Urothelium cell line (cell line): ENCODE data around the gene FBXL17.

Experiments used
- DNase-seq: peaks from one replicate; pipeline ENCODE4 v3.0.0; 2011; ENCODE audit warnings: low spot score, mixed read lengths
- FAIRE-seq: peaks from 2 replicates; lab custom pipeline; 2011; peaks lifted over from hg19 to GRCh38; lab: Jason Lieb, UNC

FBXL17 gene

DNA sequence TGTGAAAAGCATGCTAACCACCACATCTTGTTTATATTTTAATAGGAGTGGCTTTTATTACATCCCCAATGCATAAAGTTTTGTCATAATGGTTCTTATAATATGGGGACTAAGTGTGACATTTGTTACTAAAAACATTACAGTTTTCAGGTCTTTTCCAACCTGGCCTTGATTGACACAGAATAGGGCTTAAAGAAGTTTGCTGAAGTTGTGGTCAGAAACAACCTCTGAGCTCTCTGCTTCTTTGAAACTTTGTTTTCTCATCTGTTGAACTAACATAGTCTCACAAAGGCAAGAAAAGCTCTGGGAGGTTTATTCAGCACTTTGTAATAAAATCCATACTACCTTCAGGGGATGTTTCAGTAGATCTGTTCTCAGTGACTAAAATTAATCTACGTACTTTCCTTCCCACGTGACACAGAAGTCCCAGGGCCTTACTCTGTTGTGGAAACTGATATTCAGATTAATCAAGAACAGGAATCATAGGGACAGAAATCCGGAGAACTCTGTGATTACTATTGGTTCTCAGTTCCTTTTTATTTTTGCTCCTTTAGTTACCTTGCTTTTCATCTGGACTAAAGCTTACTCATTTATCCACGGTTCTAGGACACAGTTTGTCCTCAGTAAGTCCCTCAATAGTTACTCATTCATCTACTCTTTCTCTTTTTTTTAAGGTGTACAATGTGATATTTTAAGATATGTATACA is 422.2 kb downstream of the FBXL17 start:
- no peak for FAIRE-seq
- DNase-seq = no peak

DNA sequence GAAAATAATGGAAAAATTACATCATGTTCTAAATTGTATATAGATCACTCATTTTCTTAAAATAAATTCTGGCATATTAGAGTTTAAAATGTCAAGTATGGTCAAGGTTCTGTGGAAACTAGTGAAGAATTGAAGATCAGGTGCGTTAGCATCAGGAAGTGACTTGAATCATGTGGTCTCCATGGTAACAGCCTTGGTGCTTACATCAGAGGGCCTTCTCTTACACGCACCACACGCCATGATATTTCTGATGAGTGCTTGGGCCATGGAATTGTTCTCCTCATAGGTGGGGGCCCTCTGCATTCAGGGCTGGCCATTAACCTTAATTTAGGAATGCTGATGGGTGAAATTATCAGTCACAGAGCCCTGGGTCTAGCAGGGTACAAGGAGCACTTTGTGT is 423.0 kb downstream of the FBXL17 start:
- no peak for FAIRE-seq
- DNase-seq = no peak

- FAIRE-seq (no peak), DNase-seq (no peak)
These were observed 423.5 kb downstream of the FBXL17 start for GRCh38 chr5:107958432-107958831.

GRCh38 chr5:107957051-107957450 is 424.8 kb downstream of the FBXL17 start:
- no peak for FAIRE-seq
- DNase-seq = no peak

- DNase-seq (no peak), FAIRE-seq (no peak)
These were observed 426.6 kb downstream of the FBXL17 start for GRCh38 chr5:107955321-107955720.

- FAIRE-seq (no peak), DNase-seq (no peak)
These were observed 427.6 kb downstream of the FBXL17 start for GRCh38 chr5:107954254-107954653.

- no peak for FAIRE-seq
These were observed 429.4 kb downstream of the FBXL17 start for GRCh38 chr5:107952450-107952849.

DNA sequence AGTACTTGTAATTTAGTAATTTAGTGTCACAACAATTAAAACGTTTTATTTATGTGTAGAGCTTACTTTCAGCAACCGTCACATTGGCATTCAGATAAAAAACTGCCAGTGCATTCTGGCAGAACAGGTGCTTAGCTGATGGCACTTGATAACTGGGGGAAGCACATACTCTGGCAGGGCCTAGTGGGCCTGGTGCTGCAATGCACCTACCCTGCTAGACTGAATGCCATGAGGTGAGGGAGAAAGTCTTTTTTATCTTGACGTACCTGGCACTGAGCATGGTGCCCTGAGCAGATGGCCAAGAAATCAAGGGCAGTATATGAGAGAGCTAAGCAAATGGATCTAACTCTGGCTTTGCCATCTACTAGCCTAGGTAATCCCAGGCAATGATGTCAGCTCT is 430.6 kb downstream of the FBXL17 start:
- DNase-seq (no peak), FAIRE-seq (no peak)

More at GRCh38 chr5:107952450-107952849, 429.4 kb downstream of the FBXL17 start:
- DNase-seq = no peak

- DNase-seq = no peak
- FAIRE-seq = no peak
These were observed 431.1 kb downstream of the FBXL17 start for GRCh38 chr5:107950776-107951175.

GRCh38 chr5:107949688-107950341 is 432.1 kb downstream of the FBXL17 start:
- FAIRE-seq (no peak), DNase-seq (no peak)

DNA sequence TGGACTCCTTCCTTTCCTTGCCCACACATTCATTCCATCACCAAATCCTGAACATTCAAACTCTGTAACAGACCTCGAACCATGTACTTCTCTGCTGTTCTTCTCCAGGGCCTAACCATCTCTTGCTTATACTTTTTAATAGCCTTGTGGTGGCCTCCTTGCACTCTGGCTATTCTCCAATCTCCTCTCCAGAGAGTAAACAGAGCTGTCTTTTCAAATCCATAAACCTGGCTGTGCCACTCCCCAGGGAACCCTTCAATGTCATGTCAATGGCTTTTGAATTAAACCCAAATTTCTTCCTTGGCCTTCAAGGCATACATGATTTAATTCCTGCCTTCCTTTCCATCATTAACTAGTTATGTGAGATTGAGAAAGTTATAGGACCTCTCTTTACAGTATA is 433.5 kb downstream of the FBXL17 start:
- DNase-seq = no peak
- no peak for FAIRE-seq

DNA sequence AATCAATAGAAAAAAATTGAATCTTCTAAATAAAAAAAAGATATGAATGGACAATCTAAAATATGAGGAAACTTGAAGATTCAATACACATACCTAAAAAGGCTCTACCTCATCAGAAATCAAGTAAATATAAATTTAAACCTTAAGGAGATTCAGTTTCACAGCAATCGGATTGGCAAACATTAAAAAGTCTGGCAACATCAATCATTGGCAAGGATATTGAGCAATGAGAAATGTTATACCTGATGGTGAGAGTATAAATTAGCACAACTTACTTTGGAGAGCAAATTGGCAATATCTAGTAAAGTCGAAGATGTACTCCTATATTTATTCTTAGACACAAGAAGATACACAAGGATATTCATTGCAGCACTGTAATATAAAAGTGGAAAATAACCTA is 436.8 kb downstream of the FBXL17 start:
- DNase-seq (no peak), FAIRE-seq (no peak)

- FAIRE-seq (no peak), DNase-seq (no peak)
These were observed 438.0 kb downstream of the FBXL17 start for GRCh38 chr5:107943923-107944322.

GRCh38 chr5:107941036-107941435 is 440.9 kb downstream of the FBXL17 start:
- FAIRE-seq (no peak), DNase-seq (no peak)

- no peak for FAIRE-seq
These were observed 444.1 kb downstream of the FBXL17 start for GRCh38 chr5:107937651-107938355.

GRCh38 chr5:107937204-107937603 is 444.7 kb downstream of the FBXL17 start:
- FAIRE-seq (no peak), DNase-seq (no peak)

More at GRCh38 chr5:107937651-107938355, 444.1 kb downstream of the FBXL17 start:
- no peak for DNase-seq

GRCh38 chr5:107936515-107936914 is 445.4 kb downstream of the FBXL17 start:
- no peak for FAIRE-seq
- no peak for DNase-seq

DNA sequence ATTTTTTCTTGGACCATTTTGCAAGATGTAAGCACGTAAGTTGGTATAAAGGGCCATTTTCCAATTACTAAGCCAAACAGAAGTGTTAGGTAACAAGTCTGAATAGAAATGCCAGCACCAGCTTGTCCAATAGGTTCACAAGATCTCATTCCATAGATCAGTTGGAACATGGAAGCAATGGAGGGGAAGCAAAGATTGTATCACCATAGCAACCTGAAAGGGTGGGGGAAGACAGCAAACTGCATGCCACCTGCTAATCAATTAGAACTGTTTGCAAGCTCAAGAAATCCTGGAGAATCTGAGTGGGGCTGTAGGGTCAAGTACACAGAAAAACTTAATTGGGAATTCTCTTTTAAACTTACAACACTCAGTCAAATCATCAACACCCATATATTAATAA is 446.3 kb downstream of the FBXL17 start:
- DNase-seq (no peak), FAIRE-seq (no peak)

GRCh38 chr5:107933326-107933725 is 448.6 kb downstream of the FBXL17 start:
- FAIRE-seq (no peak), DNase-seq (no peak)

DNA sequence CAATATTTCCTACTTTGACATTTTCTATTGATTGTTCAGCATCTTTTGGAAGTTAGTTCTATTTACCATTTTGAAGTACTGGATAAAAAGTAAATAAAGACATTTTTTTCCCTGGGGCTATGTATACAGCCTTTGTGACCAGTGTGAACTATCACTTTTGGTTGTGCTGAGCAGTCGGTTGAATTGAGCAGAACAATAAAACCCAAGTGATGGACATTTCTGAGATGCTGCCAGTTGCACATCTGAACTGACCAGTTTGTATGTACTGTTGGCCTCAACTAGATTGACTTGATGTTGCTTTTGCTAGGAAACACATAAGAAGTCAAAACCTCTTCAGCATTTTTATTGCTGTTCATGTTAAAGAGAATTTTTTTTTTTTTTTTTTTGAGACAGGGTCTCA is 451.0 kb downstream of the FBXL17 start:
- DNase-seq (no peak), FAIRE-seq (no peak)

DNA sequence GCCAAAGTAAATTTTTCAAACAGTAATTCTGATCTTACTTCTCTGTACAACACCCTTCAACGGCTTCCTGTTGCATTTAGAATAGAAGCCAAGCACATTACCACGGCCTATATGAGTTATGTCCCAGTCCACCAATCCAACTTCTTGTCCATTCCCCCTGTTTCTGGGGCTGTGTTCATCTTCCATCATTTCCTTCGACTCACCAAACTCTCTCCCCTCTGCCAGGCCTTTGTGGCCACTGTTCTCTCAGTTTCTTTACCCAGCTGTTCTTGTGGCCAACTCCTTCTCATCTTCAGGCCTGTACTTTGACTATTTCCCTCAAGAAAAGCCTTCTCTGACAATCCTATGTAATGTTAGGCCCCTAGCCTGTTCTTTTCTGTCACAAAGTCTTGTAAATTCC is 451.8 kb downstream of the FBXL17 start:
- DNase-seq = no peak
- no peak for FAIRE-seq

DNA sequence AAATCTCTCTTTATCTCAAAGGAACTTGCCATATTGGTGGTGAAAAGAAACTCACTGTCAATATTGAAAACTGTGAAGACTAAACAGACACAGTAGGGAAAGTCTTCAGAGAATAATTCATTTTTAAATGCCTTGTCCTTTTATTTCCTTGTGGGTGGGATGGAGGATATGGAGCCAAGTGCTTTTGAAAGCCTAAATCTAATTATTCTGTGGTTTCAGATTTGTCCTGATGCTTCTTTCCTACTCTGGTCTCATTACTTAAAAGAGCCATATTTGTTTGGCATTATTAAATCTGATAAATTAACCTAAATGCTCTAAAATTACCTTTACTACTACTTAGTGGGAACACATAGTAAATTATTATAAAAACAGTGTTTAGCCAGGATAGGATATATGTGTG is 452.8 kb downstream of the FBXL17 start:
- FAIRE-seq (no peak), DNase-seq (no peak)
